Pons (tissue), 1 donor: Measurements from ENCODE around the gene PACSIN3.
"Not testable (repeated sequence)": the region's sequence is repeated elsewhere in the genome, so short reads cannot be mapped to it uniquely, and the experiment has no call there.

ENCODE experiments used
- DNase-seq: peaks from one replicate; pipeline ENCODE4 v3.0.0-alpha.2; 2016; ENCODE audit warnings: low spot score

The PACSIN3 gene

DNA sequence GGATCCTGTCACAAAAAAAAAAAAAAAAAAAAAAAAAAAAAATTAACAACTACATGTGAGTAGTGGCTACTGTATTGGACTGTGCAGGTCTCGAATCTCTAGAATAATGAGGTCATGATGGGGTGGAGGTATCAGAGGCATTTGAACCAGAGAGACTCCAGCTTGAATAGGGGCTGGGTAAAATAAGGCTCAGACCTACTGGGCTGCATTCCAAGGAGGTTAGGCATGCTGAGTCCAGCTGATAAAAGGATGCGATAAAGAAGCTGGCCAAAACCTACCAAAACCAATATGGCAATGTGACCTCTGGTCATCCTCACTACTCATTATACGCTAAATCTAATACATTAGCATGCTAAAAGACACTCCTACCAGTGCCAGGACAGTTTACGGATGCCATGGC, 5.9 kb upstream of the PACSIN3 start:
- DNase-seq: no peak

DNA sequence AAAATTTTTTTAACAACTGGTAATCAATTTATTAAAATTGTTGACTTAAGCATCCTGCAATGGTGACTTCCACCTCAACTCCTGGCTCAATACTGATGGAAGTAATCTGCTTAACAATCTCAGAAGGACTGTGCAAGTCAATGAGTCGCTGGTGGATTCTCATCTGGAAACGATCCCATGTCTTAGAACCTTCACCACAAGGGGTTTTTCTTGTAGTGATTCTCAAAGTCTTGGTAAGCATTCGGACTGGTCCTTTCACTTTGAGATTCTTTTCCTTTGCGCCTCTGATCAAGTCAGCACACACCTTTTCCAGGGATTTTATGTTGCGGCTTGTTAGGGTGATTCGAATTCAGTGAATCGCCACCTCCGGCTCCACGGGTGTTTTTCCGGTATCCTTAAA, 4.9 kb upstream of the PACSIN3 start:
- DNase-seq: not testable (repeated sequence)

DNA sequence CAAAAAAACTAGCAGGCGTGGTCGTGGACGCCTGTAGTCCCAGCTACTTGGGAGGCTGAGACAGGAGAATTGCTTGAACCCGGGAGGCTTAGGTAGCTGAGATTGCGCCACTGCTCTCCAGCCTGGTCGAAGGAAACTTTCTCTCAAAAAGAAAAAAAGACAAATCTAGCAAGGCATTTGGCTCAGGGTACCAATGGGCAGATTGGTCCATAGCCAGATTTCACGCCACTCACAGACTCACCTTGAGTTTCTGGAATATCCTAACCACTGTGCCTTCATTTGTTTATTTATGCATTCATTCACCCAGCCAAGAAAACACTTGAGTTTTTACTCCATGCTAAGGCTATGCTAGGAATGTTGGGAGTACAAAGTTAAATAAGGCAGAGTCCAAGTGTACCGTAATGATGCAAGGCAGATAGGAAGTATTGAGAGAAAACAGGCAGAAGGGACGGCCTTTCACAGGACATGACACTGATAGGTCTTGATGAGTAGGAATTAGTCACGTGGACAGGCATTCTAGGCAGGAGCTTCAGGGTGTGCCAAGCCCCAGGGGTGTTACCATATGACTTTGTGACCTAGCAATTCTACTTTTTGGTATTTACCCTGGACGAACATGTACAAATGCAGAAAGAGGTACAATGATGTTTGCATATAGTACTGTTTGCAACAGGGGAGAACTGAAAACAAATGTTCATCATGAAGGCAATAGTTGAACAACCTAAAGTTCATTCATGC, 3.0 kb upstream of the PACSIN3 start:
- no peak for DNase-seq

DNA sequence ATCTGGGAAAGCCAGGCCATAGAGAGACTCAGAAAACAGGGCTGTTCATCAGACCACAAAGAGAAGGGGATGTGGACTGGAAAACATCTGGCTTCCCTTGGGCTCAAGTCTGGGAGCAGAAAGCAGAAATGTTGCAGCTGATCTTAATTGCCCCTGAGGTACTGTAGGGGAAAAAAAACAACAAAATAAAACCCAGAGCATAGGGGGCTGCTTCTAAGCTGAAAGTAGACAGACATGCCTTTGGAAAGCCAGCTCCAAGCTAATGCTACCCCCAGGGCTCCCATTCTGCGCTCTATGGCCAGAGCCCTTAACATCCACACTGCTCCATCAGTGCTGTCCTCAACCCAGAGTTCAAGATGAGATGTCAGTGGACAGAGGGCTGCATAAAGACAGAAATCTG, 2.0 kb upstream of the PACSIN3 start:
- DNase-seq: no peak

DNA sequence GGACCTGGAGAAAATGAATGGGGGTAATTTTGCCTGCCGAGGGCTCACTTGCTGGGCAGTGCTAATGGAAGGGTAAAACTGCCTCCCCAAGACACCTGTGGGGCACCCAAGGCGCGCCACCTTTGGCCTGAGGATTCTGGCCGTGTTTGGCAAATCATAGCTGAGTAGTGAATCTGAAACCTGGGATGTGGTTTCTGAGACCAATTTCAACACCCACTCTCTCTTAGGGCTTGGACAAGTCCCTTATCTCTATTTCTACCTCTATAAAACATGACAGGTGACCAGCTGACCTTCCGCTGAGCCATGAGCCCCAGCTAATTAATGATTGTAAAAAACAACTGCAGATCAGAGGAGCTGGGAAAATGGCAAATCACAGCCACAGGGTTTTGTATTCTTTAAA, 1.5 kb upstream of the PACSIN3 start:
- no peak for DNase-seq

DNA sequence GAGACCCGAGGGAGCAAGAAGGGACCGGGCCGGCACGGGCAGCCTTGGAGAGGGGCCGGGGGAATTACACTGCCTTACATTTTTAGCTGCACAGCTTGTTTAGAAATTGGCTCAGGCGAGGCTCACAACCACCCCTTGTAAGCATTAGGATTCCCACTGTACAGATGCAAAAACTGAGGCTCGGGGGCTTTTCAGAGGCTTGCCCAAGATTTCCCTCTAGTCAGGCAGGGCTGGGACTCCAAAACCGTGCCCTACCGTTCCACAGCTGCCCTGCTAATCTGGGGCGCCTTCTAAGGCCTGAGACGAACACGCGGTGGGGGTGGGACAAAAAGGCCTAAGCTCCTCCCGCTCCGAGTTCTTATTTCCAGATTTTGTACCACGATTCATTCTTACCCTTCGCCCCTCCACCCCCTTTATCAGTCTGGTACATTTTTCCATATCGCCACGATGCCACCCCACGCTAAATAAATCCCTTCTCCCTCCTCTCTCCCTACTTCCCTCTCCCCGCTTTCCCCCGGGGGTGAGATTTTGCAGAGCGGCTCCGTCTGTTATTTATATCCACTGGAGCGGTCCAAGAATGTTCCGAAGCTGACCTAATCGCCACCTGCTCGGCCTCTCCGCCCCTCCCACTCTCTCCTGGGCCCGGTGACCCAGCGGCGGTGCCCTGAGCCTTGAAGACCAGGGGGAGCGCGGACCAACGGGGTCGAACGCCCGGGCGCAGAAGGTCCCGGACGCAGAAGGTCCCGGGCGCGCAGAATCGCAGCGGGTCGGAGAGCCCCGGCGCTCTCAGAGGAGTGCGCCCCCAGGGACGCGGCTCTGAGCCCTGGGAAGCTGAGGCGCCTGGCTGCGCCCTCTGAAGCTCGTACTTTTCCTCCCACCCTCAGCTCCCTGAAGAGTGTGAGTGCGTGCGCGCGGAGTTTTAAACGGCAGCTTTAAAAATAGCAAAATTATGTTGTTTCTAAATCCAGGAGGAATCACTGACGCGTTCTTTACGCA, 764 bp upstream of the PACSIN3 start:
- DNase-seq: no peak

DNA sequence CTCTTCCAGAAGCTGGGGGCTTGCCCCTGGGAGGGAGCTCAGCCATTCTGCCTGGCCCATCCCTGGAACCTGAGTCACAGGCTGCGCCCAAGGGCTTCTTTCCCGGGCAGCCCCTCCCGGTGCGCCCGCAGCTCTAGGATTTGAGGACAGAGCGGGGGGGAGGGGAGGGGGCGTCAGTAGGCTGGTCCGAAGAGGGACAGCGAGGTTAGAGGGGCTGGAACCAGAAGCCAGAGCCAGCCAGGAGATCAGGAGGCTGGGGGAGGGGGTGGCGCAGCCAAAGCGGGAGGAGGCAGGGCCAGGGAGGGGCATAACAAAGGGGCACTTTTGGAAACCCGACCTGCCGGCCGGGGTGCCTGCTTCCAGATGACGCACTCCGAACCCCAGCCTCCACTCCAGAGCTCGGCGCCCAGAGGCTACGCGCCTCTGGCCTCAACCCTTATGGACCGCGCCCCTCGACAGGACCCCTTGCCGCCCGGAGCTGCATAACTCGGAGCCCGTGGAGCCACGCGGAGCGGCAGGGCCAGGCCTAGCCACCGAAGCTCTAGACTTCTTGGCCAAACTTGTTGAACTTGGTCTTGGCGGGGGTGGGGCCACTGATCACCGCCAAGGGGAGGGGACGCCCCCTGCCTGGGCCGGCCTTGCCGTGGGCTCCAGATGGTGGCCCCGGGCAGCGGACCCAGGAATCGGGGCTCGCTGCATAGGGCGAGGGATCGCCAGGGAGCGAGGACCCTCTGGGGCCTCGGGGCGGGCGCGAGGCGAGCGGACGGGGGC, 744 bp downstream of the PACSIN3 start:
- DNase-seq: no peak

DNA sequence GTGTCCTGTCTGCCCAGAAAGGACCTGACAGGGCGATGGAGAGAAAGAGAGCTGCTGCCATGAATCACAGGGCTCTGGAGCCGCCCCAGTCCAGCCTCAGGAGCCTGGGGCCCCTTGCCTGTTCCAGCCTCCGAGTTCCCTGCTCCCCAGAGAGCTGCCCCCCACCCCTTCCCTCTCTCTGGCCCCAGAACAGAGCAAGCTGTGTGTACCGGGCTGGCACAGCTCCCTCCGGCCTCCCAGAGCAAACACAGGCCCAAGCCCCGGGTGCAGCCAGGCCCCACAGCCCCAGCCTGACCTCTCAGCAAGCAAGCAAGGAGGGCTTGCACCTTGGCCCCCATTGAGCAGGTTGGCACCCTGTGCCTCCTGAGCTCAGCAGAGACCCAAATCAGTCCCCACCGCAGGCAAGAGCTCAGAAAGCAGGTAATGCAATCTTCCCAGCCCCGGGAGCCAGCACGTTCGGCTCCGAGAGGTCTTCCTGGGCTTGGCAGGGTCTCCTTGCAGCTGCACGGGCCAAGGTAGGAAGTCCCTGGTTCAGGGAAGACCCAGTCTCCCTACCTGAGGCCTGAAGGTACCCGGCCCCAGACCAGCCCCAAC, 1.4 kb downstream of the PACSIN3 start:
- peak; percentile 90 for DNase-seq

DNA sequence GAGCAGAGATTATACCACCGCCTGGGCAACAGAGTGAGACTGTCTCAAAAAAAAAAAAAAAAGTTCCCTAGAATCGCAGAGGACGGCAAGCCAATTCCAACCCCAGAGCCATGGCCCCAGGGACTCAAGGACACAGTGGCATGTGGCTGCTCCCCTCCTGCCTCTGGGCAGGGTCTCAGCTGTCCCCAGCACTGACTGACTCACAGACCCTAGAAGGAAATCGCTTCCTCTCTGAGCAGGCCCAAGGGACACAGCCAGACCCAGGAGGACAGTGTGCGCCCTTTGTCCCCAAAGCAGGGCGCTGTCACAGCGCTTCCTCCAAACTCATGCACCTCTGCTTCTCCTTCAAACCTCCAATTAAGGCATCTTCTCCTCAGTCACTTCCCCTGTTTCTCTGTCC, 2.3 kb downstream of the PACSIN3 start:
- no peak for DNase-seq

DNA sequence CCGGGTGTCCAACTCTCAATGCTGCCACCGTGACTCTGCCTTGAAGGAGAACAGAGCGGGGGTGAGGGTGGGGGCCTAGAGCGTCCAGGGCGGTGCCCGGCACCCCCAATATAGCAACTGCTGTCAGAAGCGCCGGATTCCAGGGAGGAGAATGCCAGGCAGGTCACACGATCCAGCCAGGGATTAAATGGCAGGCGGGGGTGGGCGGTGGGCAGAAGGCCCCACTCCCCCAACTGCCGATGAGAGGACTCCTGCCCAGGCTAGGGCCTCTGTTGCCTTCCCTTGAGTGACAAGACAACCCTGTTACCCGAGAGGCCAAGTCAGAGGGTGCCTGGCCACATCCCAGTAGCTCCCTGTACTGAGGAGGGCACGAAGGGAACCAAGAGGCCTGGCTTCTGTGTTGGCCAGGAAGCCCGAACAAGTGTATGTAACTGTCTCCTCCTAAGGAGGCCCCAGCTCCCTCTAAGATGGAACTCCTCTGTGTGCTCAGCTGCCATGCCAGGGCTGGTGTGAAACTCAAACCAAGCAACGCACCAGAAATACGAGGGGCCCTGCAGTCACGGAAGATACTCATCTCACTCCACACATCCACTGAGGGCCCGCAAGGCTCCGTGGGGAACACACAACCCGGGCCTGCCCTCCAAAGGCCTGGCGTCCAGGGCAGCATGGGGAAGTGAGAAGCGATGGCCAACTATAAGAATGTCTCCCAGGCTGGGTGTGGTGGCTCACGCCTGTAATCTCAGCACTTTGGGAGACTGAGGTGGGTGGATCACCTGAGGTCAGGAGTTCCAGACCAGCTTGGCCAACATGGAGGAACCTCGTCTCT, 3.0 kb downstream of the PACSIN3 start:
- no peak for DNase-seq

DNA sequence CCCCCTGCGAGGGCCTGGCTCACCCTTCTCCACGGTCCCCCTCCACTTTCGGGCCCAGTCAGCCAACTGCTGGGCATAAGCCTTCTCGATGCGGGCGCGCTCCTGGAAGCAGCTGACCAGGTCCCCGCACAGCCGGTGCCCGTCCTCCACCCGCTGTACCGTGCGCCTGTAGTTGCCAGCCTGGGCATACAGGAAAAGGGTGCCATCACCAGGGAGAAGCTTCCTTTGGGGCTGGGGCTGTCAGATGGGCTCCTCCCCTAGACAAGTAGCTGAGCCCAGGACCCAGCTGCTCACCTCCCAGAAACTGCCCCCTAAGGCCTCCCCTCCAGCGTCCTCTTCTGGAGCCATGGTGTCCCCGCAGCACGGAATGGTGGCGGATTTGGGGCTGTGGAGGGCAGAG, 3.9 kb downstream of the PACSIN3 start:
- no peak for DNase-seq

DNA sequence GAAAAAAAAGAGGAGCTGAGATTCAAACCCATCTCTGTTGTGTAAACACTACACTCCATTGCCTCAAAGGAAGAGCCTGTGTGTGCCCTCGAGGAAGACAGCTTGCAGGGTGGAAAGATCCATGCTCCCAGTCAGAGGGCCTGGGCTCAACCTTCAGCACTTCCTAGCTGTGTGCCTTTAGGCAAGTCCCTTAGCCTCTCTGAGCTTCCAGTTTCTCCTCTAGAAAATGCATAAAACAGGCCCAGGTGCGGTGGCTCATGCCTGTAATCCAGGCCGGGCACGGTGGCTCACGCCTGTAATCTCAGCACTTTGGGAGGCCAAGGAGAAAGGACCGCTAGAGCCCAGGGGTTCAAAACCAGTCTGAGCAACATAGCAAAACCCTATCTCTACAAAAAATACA, 5.0 kb downstream of the PACSIN3 start:
- DNase-seq: no peak

DNA sequence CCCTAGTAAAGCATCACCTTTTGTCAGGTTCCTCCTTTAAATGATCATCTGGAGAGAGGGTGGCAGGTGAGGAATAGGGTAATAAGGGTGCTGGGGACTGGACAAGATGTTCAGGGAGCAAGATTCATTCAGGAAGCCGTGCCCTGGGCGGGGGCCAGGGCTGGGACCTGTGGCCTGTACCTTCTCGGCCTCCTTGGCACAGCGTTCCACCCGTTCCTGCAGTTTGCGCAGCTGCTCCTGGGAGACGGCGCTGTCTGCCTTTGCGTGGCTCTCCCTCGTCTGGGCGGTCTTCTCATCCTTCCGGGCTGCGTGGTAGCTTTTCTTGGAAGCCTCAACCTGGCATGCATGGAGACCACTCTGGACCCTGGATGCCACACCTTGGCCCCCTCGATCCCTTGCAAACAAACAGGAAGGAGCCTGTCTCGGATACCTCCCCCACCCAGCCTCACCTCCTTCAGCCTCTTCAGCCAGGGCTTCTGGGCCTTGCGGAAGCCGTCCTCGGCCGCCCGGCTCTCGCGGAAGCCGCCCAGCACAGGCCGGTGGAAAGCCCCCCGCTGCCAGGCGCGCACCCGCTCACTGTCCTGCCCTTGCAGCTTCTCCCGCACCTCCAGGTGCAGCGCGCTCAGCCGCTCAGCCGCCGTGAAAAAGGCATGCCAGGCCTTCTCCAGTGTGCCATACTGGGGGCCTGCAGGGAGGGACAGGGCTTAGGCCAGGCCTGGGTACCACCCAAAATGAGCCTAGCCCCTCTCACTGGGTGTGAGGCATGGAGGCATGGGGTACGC, 6.0 kb downstream of the PACSIN3 start:
- DNase-seq: no peak

DNA sequence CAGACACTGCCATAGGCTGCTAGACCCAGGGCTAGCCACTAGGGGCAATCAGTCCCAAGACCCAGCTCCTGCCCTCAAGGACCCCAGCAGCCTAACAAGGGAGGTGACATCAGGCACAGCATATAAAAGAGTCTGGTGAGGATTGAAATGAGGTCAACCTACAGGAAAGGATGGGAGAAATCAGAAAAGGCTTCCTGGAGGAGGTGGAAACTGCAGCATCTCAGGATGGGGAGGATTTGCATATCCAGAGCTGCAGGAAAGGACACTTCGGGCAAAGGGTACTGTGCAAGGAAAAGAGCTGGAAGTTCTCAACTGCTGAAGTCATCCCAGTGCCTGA, 6.6 kb downstream of the PACSIN3 start:
- peak; percentile 70 for DNase-seq

DNA sequence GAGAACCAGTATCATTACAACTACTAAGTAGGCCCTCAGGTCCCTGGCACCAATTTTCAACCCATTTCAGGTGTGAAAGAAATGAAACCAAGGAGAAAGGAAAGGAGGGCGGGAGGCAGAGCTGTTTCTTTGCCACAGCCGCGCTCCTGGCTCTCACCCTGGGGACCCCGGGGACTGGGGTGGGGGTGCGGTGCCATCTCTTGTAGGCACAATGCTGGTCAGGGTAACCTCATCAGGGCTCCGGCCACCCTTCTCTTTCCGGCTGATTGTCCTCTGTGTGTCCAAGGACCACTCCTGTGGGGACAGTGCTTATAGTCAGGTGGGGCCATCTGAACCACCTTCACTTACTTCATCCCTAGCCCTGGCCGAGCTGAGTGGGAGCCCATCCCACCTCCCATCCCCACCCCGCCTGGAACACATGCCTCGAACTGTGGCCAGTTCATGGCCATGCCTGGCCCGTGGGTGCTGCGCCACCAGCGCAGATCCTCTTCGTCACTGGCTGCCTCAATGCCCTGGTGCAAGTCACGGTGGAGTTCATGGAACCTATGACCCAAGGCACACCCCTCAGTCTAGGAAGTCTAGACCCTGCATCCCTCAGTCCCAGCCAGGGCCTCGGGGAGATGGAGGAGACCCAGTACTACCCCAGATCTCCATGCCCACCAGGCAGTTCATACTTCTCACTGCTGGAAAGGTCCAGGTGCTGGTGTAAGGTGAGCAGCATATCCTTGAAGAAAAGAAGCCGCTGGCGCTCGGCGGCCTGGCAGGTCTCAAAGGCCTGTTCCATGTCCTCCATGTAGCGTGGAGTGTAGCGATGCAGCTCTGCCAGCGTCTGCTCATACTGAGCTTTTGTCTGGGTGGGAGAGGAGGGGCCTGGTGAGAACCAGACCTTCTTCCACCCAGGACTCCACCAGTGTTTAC, 7.2 kb downstream of the PACSIN3 start:
- no peak for DNase-seq

DNA sequence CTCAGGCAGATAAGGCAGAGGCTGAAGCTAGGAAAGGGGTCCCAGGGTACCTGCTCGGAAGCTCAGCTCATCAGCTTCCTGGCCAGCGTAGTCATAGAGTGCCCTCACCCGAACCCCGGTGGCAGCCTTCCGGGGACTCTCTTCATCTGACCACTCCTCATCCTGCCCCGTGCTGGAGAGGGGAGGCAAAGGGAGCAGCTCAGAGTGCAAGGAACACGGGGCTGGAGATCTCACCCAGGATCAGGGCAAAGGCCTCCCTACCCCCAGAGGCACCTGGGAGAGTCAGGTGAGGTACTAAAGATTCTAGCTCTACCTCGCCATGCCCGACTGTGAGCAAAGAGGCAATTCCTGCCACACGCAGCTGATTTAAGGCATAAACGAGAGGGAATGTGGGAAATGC, 7.9 kb downstream of the PACSIN3 start:
- DNase-seq: no peak

DNA sequence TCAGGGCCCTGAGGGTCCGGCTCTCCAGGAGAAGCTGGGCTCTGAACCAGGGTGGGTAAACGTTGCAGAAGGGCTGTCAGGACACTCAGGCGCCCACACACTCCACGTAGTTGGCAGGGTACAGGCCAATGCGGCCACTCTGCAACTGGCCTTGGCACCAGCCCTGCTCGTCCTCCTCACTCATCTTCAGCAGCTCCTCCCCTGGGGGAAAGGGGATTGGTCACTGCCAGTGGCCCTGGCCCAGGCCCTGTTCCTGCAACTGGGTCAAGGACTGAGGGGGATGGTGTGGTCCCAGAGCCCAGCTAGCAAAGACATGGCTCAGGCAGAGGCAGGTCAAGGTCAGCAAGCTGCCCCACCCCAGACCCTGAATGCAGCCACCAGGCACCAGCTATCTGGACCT, 8.4 kb downstream of the PACSIN3 start:
- DNase-seq: no peak

DNA sequence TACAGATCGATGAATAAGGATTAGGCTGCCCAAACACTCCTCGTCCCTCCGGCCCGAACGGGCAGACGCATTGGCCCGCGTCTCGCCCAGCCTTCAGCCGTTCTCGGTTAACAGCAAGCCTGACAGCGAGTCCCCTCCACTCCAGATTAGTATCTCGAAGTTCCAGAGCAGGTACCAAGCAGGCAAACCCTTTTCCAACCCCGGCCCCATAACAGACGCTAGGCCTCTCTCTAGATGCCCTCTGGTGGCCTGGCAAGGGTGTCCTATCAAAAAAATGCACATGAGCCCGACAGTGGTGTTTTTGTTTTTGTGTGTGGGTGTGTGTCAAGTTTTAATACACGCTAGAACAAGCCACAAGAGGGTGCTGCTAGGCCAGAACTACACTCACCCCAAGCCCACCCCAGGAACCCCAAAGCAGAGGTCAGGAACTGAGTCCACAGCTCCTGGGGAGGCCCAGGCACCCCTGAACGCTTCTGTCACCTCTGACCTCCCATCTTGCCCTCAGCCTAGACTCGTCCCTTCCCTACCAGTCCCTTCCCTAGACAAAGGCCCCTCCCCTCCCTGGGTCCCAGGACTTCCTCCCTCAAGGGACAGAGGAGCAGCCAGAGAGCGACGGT, 8.9 kb downstream of the PACSIN3 start:
- peak; percentile 96 for DNase-seq
